ENCODE data around the gene CHSY1. TPM values are rescaled to one million over a fixed set of nuclear protein-coding genes. Genes with fewer than 3 reads are reported as not detected.

Gene CHSY1
- total and polyA plus RNA-seq, 9 donors = 23.0 to 69.9 (median 33.0) TPM

GRCh38 chr15:101138086-101138660 lies 113.7 kb downstream of the CHSY1 start:
- intact Hi-C loops (cut with DNase I) = loop anchor here in 1 of 4 donors (10.0 kb wide), 1 partner anchor 107 kb away; no protein-coding TSS in a partner anchor
- no peak for TF ChIP-seq POLR2A (IDR thresholded peaks at IDR 0.05)
- TF ChIP-seq, protein P1, sequence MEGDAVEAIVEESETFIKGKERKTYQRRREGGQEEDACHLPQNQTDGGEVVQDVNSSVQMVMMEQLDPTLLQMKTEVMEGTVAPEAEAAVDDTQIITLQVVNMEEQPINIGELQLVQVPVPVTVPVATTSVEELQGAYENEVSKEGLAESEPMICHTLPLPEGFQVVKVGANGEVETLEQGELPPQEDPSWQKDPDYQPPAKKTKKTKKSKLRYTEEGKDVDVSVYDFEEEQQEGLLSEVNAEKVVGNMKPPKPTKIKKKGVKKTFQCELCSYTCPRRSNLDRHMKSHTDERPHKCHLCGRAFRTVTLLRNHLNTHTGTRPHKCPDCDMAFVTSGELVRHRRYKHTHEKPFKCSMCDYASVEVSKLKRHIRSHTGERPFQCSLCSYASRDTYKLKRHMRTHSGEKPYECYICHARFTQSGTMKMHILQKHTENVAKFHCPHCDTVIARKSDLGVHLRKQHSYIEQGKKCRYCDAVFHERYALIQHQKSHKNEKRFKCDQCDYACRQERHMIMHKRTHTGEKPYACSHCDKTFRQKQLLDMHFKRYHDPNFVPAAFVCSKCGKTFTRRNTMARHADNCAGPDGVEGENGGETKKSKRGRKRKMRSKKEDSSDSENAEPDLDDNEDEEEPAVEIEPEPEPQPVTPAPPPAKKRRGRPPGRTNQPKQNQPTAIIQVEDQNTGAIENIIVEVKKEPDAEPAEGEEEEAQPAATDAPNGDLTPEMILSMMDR (IDR thresholded peaks at IDR 0.05) = no peak
- no peak for TF ChIP-seq EP300 (IDR thresholded peaks at IDR 0.05)
- Histone ChIP-seq H3K4me3 (no peak overlapping the region), H3K9me3 (no peaks in the 10 kb centered on the region), H3K4me1 (ENCODE audit: insufficient read depth) (no peaks in the 10 kb centered on the region), H3K27me3 (no peaks in the 10 kb centered on the region), H3K27ac (no peak overlapping the region), H3K36me3 (no peaks in the 10 kb centered on the region)
- no peak for DNase-seq
- 91 to 95% (median 93%) methylated on average over 14 of the region's 14 CpGs for WGBS, 3 donors

DNA sequence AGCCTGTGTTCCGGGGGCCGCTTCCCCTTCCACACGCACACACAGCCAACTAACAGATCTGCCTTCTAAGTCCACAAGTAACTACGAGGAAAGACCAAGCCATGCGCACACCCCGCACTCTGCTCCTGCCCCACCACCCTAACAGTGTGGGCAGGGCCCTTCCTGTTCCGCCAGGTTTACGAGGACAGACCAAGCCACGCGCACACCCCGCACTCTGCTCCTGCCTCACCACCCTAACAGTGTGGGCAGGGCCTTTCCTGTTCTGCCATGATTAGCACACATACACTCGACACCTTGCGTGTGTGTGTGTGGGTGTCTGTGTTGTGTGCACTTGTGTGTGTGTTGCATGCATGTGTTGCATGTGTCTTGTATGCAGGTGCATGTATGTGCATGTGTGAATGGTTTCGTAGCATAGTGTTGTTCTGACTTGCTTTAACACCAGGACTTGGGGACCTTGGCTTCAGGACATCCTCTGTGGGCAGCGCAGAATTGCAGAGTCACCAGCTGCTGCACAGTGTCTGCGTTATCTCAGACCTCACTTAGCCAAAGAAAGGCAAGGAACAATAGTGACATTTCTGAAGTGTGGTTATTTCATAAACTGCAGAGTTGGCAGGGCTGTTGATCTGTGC lies 114.4 kb downstream of the CHSY1 start:
- no peak overlapping the region for H3K27ac ChIP-seq
- H3K9me3 ChIP-seq = no peaks in the 10 kb centered on the region
- TF ChIP-seq, protein P1 (IDR thresholded peaks at IDR 0.05) = no peak
- TF ChIP-seq POLR2A (IDR thresholded peaks at IDR 0.05) (no peak), EP300 (IDR thresholded peaks at IDR 0.05) (no peak)
- intact Hi-C loops (cut with DNase I) = loop anchor here in 1 of 4 donors (10.0 kb wide), 1 partner anchor 107 kb away; no protein-coding TSS in a partner anchor
- H3K4me1 ChIP-seq (ENCODE audit: insufficient read depth) = no peaks in the 10 kb centered on the region
- DNase-seq = no peak
- 93 to 98% (median 93%) methylated on average over 16 of the region's 16 CpGs for WGBS, 3 donors
- H3K27me3 ChIP-seq = no peaks in the 10 kb centered on the region
- no peak overlapping the region for H3K4me3 ChIP-seq
- no peaks in the 10 kb centered on the region for H3K36me3 ChIP-seq

GRCh38 chr15:101136381-101137268 lies 115.2 kb downstream of the CHSY1 start:
- intact Hi-C loops (cut with DNase I) = loop anchor here in 1 of 4 donors (10.0 kb wide), 1 partner anchor 108 kb away; no protein-coding TSS in a partner anchor
- no peak for TF ChIP-seq POLR2A (IDR thresholded peaks at IDR 0.05)
- TF ChIP-seq EP300 (IDR thresholded peaks at IDR 0.05) = no peak
- TF ChIP-seq, protein P1 (IDR thresholded peaks at IDR 0.05) = no peak
- Histone ChIP-seq H3K4me3 (no peak overlapping the region), H3K4me1 (ENCODE audit: insufficient read depth) (no peaks in the 10 kb centered on the region), H3K27ac (no peak overlapping the region), H3K9me3 (no peaks in the 10 kb centered on the region), H3K36me3 (no peaks in the 10 kb centered on the region), H3K27me3 (no peaks in the 10 kb centered on the region)
- DNase-seq = no peak
- WGBS, 3 donors = 85 to 88% (median 88%) methylated on average over 14 of the region's 14 CpGs

GRCh38 chr15:101135532-101136166 lies 116.2 kb downstream of the CHSY1 start:
- no peak for DNase-seq
- Histone ChIP-seq H3K27me3 (no peaks in the 10 kb centered on the region), H3K36me3 (no peaks in the 10 kb centered on the region), H3K27ac (no peak overlapping the region), H3K9me3 (no peaks in the 10 kb centered on the region), H3K4me3 (no peak overlapping the region), H3K4me1 (ENCODE audit: insufficient read depth) (no peaks in the 10 kb centered on the region)
- intact Hi-C loops (cut with DNase I) = loop anchor here in 1 of 4 donors (10.0 kb wide), 1 partner anchor 109 kb away; no protein-coding TSS in a partner anchor
- WGBS, 3 donors = 87 to 92% (median 89%) methylated on average over 14 of the region's 14 CpGs
- TF ChIP-seq EP300 (IDR thresholded peaks at IDR 0.05) = no peak
- TF ChIP-seq POLR2A (IDR thresholded peaks at IDR 0.05) = no peak
- TF ChIP-seq, protein P1 (IDR thresholded peaks at IDR 0.05) = no peak
